Measurements from ENCODE around the gene NFATC4. TPM values are rescaled to one million over a fixed set of nuclear protein-coding genes. Genes with fewer than 3 reads are reported as not detected.
"Not testable (repeated sequence)": the region's sequence is repeated elsewhere in the genome, so short reads cannot be mapped to it uniquely, and the experiment has no call there.

Gene NFATC4
- total RNA-seq, 1 donor from 2014 or later = 37.0 TPM

GRCh38 chr14:24369463-24369862 lies 1.5 kb downstream of the NFATC4 start:
- Histone ChIP-seq H3K4me1 (peaks cover 31% of the 10 kb centered on the region), H3K4me3 (no peak overlapping the region), H3K27ac (peak overlapping the region; percentile 75), H3K27me3 (ENCODE audit: low read depth) (peaks cover 17% of the 10 kb centered on the region), H3K9me3 (no peaks in the 10 kb centered on the region), H3K36me3 (peaks cover 6% of the 10 kb centered on the region)
- no peak for TF ChIP-seq CTCF (IDR thresholded peaks at IDR 0.05)
- ATAC-seq (no peak), DNase-seq (no peak)
- intact Hi-C loops (cut with DNase I) = loop anchor here (10.0 kb wide), 1 partner anchor 45 kb away; no protein-coding TSS in a partner anchor

- no peak for DNase-seq
- no peak overlapping the region for H3K27ac ChIP-seq
Observed at GRCh38 chr14:24369907-24370687, 2.1 kb downstream of the NFATC4 start.

DNA sequence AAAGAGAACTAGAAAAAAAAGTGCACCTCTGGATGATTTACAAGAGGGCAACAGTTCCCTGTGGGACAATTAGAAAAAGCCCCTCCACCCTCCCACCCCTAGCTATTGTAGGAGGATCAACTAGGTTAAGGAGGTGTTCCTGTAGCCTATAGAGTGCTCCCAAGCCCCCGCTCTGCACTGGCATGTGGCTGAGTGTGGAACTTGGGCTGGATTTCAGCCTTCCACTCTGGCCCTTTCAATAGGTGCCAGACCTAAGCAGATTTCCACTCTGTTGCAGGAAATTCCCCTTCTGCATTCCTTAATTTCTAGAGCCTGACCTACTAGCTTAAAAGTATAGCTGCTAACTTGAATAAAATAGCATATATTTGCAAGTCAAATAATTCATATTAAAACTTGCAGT lies 2.8 kb downstream of the NFATC4 start:
- Histone ChIP-seq H3K27me3 (ENCODE audit: low read depth) (peaks cover 17% of the 10 kb centered on the region), H3K9me3 (no peaks in the 10 kb centered on the region), H3K27ac (no peak overlapping the region), H3K4me1 (peaks cover 21% of the 10 kb centered on the region), H3K4me3 (no peak overlapping the region), H3K36me3 (peaks cover 6% of the 10 kb centered on the region)
- TF ChIP-seq CTCF (IDR thresholded peaks at IDR 0.05) = no peak
- intact Hi-C loops (cut with DNase I) = no loop called here
- ATAC-seq (no peak), DNase-seq (no peak)

More at GRCh38 chr14:24369907-24370687, 2.1 kb downstream of the NFATC4 start:
- Histone ChIP-seq H3K27me3 (ENCODE audit: low read depth) (peaks cover 17% of the 10 kb centered on the region), H3K36me3 (peaks cover 6% of the 10 kb centered on the region), H3K4me1 (peaks cover 28% of the 10 kb centered on the region), H3K4me3 (no peak overlapping the region), H3K9me3 (no peaks in the 10 kb centered on the region)
- intact Hi-C loops (cut with DNase I) = loop anchor here (10.0 kb wide), 1 partner anchor 45 kb away; no protein-coding TSS in a partner anchor
- ATAC-seq = no peak
- no peak for TF ChIP-seq CTCF (IDR thresholded peaks at IDR 0.05)

DNA sequence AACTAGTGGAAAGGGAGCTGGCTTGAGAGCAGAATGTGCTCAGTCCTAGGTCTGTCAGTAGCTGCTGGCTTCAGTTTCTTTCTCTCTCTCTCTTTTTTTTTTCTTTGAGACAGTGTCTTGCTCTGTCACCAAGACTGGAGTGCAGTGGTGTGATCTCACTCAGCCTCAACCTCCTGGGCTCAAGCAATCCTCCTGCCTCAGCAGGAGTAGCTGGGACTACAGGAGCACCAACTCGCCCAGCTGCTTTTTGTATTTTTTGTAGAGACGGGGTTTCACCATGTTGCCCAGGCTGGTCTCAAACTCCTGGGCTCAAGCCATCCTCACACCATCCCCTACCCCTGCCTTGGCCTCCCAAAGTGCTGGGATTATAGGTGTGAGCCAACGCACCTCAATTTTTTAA lies 3.6 kb downstream of the NFATC4 start:
- ATAC-seq; H3K4me3 ChIP-seq; H3K36me3 ChIP-seq; H3K27ac ChIP-seq; H3K9me3 ChIP-seq; DNase-seq; intact Hi-C loops (cut with DNase I): not testable (repeated sequence)
- Histone ChIP-seq H3K4me1 (peaks cover 15% of the 10 kb centered on the region), H3K27me3 (ENCODE audit: low read depth) (peaks cover 11% of the 10 kb centered on the region)

GRCh38 chr14:24372701-24373416 lies 4.9 kb downstream of the NFATC4 start:
- peaks cover 6% of the 10 kb centered on the region for H3K4me1 ChIP-seq
- ATAC-seq (no peak), DNase-seq (no peak)
- H3K4me3 ChIP-seq = no peak overlapping the region
- peaks cover 6% of the 10 kb centered on the region for H3K36me3 ChIP-seq
- no peak for TF ChIP-seq CTCF (IDR thresholded peaks at IDR 0.05)
- no peak overlapping the region for H3K27ac ChIP-seq
- H3K27me3 ChIP-seq (ENCODE audit: low read depth) = peaks cover 3% of the 10 kb centered on the region
- H3K9me3 ChIP-seq = no peaks in the 10 kb centered on the region
- intact Hi-C loops (cut with DNase I) = no loop called here

Data from lower lobe of right lung (tissue), 2 donors.